Muscle layer of duodenum (tissue), 2 donors: Measurements from ENCODE around the gene OR4C45.
"Not testable (repeated sequence)": the region's sequence is repeated elsewhere in the genome, so short reads cannot be mapped to it uniquely, and the experiment has no call there.

Experiments
- H3K27ac ChIP-seq: one replicate; pipeline ENCODE4 v1.7.0; 2013; ENCODE audit warnings: mild to moderate bottlenecking, low read length
- H3K27me3 ChIP-seq: one replicate; pipeline ENCODE4 v1.7.0; 2013; ENCODE audit warnings: low read depth, mild to moderate bottlenecking, control low read depth, low read length
- H3K36me3 ChIP-seq, 2 donors: one replicate each; pipeline ENCODE4 v1.7.0; 2013; ENCODE audit warnings: low read length in 2 of 2, control low read depth in 1 of 2, mild to moderate bottlenecking in 1 of 2; ENCODE audit not compliant: insufficient read depth in 2 of 2, control insufficient read depth in 1 of 2
- H3K4me1 ChIP-seq, 2 donors: one replicate each; pipeline ENCODE4 v1.7.0; 2013; ENCODE audit warnings: low read length in 2 of 2, mild to moderate bottlenecking in 2 of 2, control low read depth in 1 of 2, moderate library complexity in 1 of 2; ENCODE audit not compliant: insufficient read depth in 2 of 2, control insufficient read depth in 1 of 2
- H3K4me3 ChIP-seq, 2 donors: one replicate each; pipeline ENCODE4 v1.7.0; 2013; ENCODE audit warnings: low read length in 2 of 2, low read depth in 1 of 2, mild to moderate bottlenecking in 1 of 2
- H3K9me3 ChIP-seq, 2 donors: one replicate each; pipeline ENCODE4 v1.7.0; 2013; ENCODE audit warnings: low read length in 2 of 2, control low read depth in 1 of 2, mild to moderate bottlenecking in 1 of 2; ENCODE audit not compliant: control insufficient read depth in 1 of 2
- donor health status: healthy.

The OR4C45 gene

DNA sequence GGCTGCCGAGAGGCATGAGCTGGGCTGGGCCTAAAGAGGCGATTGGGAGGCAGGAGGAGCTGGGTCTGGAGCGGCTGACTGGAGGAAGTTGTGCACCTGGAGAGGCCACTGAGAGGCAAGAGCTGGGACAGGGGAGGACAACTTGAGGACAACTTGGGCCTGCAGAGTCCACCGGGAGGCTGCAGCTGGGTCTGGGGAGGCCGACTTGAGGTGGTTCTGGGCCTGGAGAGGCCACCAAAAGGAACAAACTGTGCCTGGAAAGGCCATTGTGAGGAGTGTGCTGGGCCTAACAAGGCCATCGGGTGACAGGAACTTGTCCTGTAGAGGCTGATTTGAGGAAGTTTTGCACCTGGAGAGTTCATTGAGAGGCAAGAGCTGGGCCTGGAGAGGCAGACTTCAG, 41.5 kb downstream of the OR4C45 start:
- Histone ChIP-seq H3K4me3 (no peak overlapping the region), H3K36me3 (no peaks in the 10 kb centered on the region), H3K4me1 (no peaks in the 10 kb centered on the region), H3K27me3 (no peaks in the 10 kb centered on the region), H3K9me3 (peaks cover 0 to 30% of the 10 kb centered on the region in 2 donors), H3K27ac (no peak overlapping the region)

- no peak overlapping the region for H3K27ac ChIP-seq
- no peak overlapping the region for H3K4me3 ChIP-seq
- H3K36me3 ChIP-seq: no peaks in the 10 kb centered on the region
- no peaks in the 10 kb centered on the region for H3K27me3 ChIP-seq
- H3K4me1 ChIP-seq: no peaks in the 10 kb centered on the region
- H3K9me3 ChIP-seq: peaks cover 0 to 32% of the 10 kb centered on the region in 2 donors
These were observed 43.2 kb downstream of the OR4C45 start for GRCh38 chr11:50075856-50076255.

- no peaks in the 10 kb centered on the region for H3K27me3 ChIP-seq
- peaks cover 0 to 26% of the 10 kb centered on the region in 2 donors for H3K9me3 ChIP-seq
- H3K4me3 ChIP-seq: peak overlapping the region in 1 of 2 donors; percentile 24
These were observed 44.9 kb downstream of the OR4C45 start for GRCh38 chr11:50077526-50077925.

DNA sequence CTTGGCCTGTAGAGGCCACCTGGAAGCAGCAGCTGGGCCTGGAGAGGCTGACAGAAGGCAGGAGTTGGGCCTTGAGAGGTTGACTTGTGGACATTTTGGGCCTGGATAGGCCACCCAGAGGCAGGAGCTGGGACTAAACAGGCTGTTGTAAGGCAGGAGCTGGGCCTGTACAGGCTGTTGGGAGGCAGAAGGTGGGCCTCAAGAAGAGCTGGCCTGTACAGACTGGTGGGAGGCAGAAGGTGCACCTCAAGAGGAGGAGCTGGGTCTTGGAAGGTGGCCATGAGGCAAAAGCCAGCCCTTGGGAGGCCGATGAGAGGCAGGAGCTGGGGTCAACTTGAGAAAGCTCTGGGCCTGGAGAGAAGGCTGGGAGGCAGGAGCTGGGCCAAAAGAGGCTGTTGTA, 45.3 kb downstream of the OR4C45 start:
- H3K4me3 ChIP-seq: peak overlapping the region in 1 of 2 donors; percentile 24
- H3K4me1 ChIP-seq: no peaks in the 10 kb centered on the region
- H3K36me3 ChIP-seq: no peaks in the 10 kb centered on the region
- no peak overlapping the region for H3K27ac ChIP-seq
- H3K27me3 ChIP-seq: no peaks in the 10 kb centered on the region
- H3K9me3 ChIP-seq: peaks cover 0 to 21% of the 10 kb centered on the region in 2 donors

More at GRCh38 chr11:50077526-50077925, 44.9 kb downstream of the OR4C45 start:
- Histone ChIP-seq H3K27ac (no peak overlapping the region), H3K36me3 (no peaks in the 10 kb centered on the region), H3K4me1 (no peaks in the 10 kb centered on the region)

DNA sequence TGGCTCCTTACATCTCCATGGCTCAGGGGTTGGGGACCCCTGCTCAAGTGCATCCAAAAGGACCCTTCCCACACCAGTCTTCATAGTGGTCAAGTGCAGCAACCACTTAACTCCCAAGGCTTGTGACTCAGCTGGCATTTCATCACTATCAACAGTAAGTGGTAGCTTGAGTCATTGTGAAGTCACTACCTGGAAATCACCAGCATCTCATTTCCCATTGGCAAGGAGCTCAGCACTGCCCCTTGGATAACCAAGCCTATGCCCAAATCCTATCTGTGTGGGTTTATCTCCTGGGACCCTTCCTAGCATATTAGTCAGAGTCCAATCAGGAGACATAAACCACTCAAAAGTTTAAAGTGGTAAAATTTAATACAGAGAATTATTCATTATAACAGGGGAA, 46.3 kb downstream of the OR4C45 start:
- H3K4me1 ChIP-seq: not testable (repeated sequence)

GRCh38 chr11:50080256-50080655, 47.6 kb downstream of the OR4C45 start:
- H3K36me3 ChIP-seq: no peaks in the 10 kb centered on the region
- no peak overlapping the region for H3K27ac ChIP-seq
- H3K27me3 ChIP-seq: no peaks in the 10 kb centered on the region
- peaks cover 0 to 14% of the 10 kb centered on the region in 2 donors for H3K9me3 ChIP-seq
- H3K4me3 ChIP-seq: no peak overlapping the region
- no peaks in the 10 kb centered on the region for H3K4me1 ChIP-seq

More for the DNA sequence above, 46.3 kb downstream of the OR4C45 start:
- not testable (repeated sequence) for H3K27me3 ChIP-seq, H3K36me3 ChIP-seq, H3K27ac ChIP-seq, H3K4me3 ChIP-seq
- H3K9me3 ChIP-seq: peaks cover 0 to 21% of the 10 kb centered on the region in 2 donors
